SK-N-SH (cell line): ENCODE data around the gene POLR1H.

Source experiments
- RAD21 ChIP-seq: IDR thresholded peaks from 2 replicates; pipeline ENCODE4 v1.6.1; 2012; ENCODE audit warnings: mild to moderate bottlenecking, low read length
- TF ChIP-seq, protein P1 (sequence below): IDR thresholded peaks from 2 replicates; pipeline ENCODE4; 2012
- TF ChIP-seq, protein P2 (sequence below): fragments of 200-600 bp; sonication (generic); IDR thresholded peaks from 2 replicates; pipeline ENCODE4 v1.6.1; 2017; ENCODE audit warnings: antibody characterized with exemption, mild to moderate bottlenecking, moderate library complexity
- TF ChIP-seq, protein P3 (sequence below): IDR thresholded peaks from 2 replicates; pipeline ENCODE4 v1.6.1; 2012; ENCODE audit warnings: mild to moderate bottlenecking, low read depth, low read length, moderate library complexity

DNA sequence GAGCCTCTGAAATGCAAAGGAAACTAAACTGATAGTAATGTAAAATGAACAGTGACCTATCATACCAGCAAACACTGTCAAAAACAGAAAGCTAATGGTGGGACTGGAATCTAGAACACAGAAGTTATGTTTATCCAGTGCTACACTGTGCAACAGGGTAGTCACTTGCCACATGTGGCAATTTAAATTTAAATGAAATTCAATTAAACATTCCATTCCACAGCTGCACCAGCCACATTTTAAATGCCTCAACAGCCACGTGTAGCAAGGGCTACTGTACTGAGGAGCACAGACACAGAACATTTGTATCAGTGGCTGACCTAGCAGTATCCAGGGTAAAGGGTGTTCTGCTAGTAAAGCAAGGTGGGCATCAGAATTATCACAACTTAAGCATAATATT lies 5.6 kb upstream of the POLR1H start:
- TF ChIP-seq RAD21, result no peak
- TF ChIP-seq, protein P1, sequence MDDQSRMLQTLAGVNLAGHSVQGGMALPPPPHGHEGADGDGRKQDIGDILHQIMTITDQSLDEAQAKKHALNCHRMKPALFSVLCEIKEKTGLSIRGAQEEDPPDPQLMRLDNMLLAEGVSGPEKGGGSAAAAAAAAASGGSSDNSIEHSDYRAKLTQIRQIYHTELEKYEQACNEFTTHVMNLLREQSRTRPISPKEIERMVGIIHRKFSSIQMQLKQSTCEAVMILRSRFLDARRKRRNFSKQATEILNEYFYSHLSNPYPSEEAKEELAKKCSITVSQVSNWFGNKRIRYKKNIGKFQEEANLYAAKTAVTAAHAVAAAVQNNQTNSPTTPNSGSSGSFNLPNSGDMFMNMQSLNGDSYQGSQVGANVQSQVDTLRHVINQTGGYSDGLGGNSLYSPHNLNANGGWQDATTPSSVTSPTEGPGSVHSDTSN, result no peak
- TF ChIP-seq, protein P2, sequence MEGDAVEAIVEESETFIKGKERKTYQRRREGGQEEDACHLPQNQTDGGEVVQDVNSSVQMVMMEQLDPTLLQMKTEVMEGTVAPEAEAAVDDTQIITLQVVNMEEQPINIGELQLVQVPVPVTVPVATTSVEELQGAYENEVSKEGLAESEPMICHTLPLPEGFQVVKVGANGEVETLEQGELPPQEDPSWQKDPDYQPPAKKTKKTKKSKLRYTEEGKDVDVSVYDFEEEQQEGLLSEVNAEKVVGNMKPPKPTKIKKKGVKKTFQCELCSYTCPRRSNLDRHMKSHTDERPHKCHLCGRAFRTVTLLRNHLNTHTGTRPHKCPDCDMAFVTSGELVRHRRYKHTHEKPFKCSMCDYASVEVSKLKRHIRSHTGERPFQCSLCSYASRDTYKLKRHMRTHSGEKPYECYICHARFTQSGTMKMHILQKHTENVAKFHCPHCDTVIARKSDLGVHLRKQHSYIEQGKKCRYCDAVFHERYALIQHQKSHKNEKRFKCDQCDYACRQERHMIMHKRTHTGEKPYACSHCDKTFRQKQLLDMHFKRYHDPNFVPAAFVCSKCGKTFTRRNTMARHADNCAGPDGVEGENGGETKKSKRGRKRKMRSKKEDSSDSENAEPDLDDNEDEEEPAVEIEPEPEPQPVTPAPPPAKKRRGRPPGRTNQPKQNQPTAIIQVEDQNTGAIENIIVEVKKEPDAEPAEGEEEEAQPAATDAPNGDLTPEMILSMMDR, result no peak
- TF ChIP-seq, protein P3, sequence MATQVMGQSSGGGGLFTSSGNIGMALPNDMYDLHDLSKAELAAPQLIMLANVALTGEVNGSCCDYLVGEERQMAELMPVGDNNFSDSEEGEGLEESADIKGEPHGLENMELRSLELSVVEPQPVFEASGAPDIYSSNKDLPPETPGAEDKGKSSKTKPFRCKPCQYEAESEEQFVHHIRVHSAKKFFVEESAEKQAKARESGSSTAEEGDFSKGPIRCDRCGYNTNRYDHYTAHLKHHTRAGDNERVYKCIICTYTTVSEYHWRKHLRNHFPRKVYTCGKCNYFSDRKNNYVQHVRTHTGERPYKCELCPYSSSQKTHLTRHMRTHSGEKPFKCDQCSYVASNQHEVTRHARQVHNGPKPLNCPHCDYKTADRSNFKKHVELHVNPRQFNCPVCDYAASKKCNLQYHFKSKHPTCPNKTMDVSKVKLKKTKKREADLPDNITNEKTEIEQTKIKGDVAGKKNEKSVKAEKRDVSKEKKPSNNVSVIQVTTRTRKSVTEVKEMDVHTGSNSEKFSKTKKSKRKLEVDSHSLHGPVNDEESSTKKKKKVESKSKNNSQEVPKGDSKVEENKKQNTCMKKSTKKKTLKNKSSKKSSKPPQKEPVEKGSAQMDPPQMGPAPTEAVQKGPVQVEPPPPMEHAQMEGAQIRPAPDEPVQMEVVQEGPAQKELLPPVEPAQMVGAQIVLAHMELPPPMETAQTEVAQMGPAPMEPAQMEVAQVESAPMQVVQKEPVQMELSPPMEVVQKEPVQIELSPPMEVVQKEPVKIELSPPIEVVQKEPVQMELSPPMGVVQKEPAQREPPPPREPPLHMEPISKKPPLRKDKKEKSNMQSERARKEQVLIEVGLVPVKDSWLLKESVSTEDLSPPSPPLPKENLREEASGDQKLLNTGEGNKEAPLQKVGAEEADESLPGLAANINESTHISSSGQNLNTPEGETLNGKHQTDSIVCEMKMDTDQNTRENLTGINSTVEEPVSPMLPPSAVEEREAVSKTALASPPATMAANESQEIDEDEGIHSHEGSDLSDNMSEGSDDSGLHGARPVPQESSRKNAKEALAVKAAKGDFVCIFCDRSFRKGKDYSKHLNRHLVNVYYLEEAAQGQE, result no peak
